K562 (cell line): ENCODE measurements around the gene ERCC1. TPM values are rescaled to one million over a fixed set of nuclear protein-coding genes. Genes with fewer than 3 reads are reported as not detected.
A peak's percentile ranks its signal among the peaks of the same experiment; 100 is the strongest.

ENCODE experiments used
- ATAC-seq: fragments of 200-7000 bp; cut with Tn5 transposase; 3 replicates; pipeline ENCODE4 v1.9.1; 2020; ENCODE audit warnings: moderate library complexity
- BruUV-seq: library from RNA; stranded (reverse); fragments of 400-500 nt; replicated peaks from 2 replicates; lab custom pipeline; 2021; lab: Mats Ljungman, UMichigan
- CTCF ChIA-PET: fragments of 300-600 bp; formaldehyde crosslinking; extraction: SDS; loops from one replicate; lab custom pipeline; 2021; ENCODE audit warnings: low intra/inter-chr PET ratio; lab: Yijun Ruan, JAX
- POLR2A ChIA-PET: fragments of 300-600, 350-650 bp; sonication (Branson Sonifier 250); formaldehyde crosslinking; extraction: SDS; loops from one replicate; lab custom pipeline; 2021; ENCODE audit warnings: antibody characterized with exemption, inconsistent platforms; lab: Yijun Ruan, JAX
- DNase-seq, 4 experiments: peaks; one replicate each; pipeline versions ENCODE4 v3.0.0 to v3.0.0-alpha.2; 2011 to 2018; ENCODE audit warnings: low spot score in 3 of 4, mixed read lengths in 3 of 4; ENCODE audit errors: extremely low read depth in 1 of 4
- FAIRE-seq: peaks from 2 replicates; lab custom pipeline; 2011; peaks lifted over from hg19 to GRCh38; lab: Jason Lieb, UNC
- H2AFZ ChIP-seq: 2 replicates; pipeline ENCODE4 v1.6.0; 2011; ENCODE audit warnings: low read depth, low read length, control low read depth, inconsistent platforms
- H3K27ac ChIP-seq: fragments of 200-600 bp; 3 replicates; pipeline ENCODE4 v1.8.0; 2011; ENCODE audit warnings: low read depth, mild to moderate bottlenecking, control low read depth, inconsistent platforms, low read length, moderate library complexity, mixed read lengths; ENCODE audit errors: extremely low read depth
- H3K27me3 ChIP-seq, 2 experiments: fragments of 300-600 bp in 1 of 2; 2 replicates in 1 of 2; 3 replicates in 1 of 2; pipeline versions ENCODE4 v1.6.0 to v1.8.0; 2011; ENCODE audit warnings: inconsistent platforms in 2 of 2, low read length in 2 of 2, mild to moderate bottlenecking in 1 of 2, mixed read lengths in 1 of 2, moderate library complexity in 1 of 2; ENCODE audit not compliant: control insufficient read depth in 2 of 2, insufficient read depth in 2 of 2
- H3K36me3 ChIP-seq: fragments of 300-600 bp; 3 replicates; pipeline ENCODE4 v1.8.0; 2011; ENCODE audit warnings: mild to moderate bottlenecking, low read length, inconsistent platforms; ENCODE audit not compliant: control insufficient read depth, insufficient read depth
- H3K4me1 ChIP-seq, 2 experiments: fragments of 200-600 bp in 1 of 2; replicated peaks in 1 of 2; 2 replicates in 1 of 2; 3 replicates in 1 of 2; pipeline versions ENCODE4 v1.5.1 to v1.8.0; 2011; ENCODE audit warnings: inconsistent platforms in 2 of 2, low read length in 2 of 2, mild to moderate bottlenecking in 1 of 2, mixed read lengths in 1 of 2, moderate library complexity in 1 of 2; ENCODE audit not compliant: control insufficient read depth in 2 of 2, insufficient read depth in 2 of 2
- H3K4me2 ChIP-seq: 2 replicates; pipeline ENCODE4 v1.6.1; 2011; ENCODE audit warnings: low read length, control low read depth, inconsistent platforms, mixed read lengths; ENCODE audit not compliant: insufficient read depth
- H3K4me3 ChIP-seq: fragments of 200-600 bp; sonication (generic), shearing (Covaris generic); 2 replicates; pipeline ENCODE4 v1.5.1; 2016; ENCODE audit warnings: control low read depth, inconsistent platforms
- H3K79me2 ChIP-seq: fragments of 200-600 bp; 3 replicates; pipeline ENCODE4 v1.8.0; 2011; ENCODE audit warnings: low read length, inconsistent platforms; ENCODE audit not compliant: control insufficient read depth, insufficient read depth
- H3K9ac ChIP-seq, 2 experiments: 2 replicates each; pipeline versions ENCODE4 v1.6.0 to v1.6.1; 2011; ENCODE audit warnings: low read depth in 2 of 2, low read length in 2 of 2, control low read depth in 1 of 2, inconsistent platforms in 1 of 2, mild to moderate bottlenecking in 1 of 2, mixed read lengths in 1 of 2; ENCODE audit not compliant: insufficient read depth in 1 of 2
- H3K9me1 ChIP-seq: one replicate; pipeline ENCODE4 v1.6.0; 2011; ENCODE audit warnings: inconsistent platforms, mild to moderate bottlenecking, low read length, moderate library complexity; ENCODE audit not compliant: control insufficient read depth, insufficient read depth
- H3K9me3 ChIP-seq: replicated peaks from 2 replicates; pipeline ENCODE4 v1.5.1; 2011; ENCODE audit warnings: low read depth, low read length, inconsistent platforms; ENCODE audit not compliant: control insufficient read depth, insufficient read depth
- H4K20me1 ChIP-seq: replicated peaks from 2 replicates; pipeline ENCODE4 v1.6.1; 2011; ENCODE audit warnings: low read length, inconsistent platforms, mixed read lengths; ENCODE audit not compliant: control insufficient read depth, insufficient read depth
- ARID4B ChIP-seq: sonication (generic); formaldehyde crosslinking; IDR thresholded peaks from 2 replicates; pipeline ENCODE4 v1.8.0; 2022; ENCODE audit warnings: mild to moderate bottlenecking, missing genetic modification reagents
- CC2D1A ChIP-seq: fragments of 450-650 bp; IDR thresholded peaks from 2 replicates; pipeline ENCODE4 v1.6.1; 2017; ENCODE audit warnings: mild to moderate bottlenecking
- HNRNPH1 ChIP-seq: fragments of 200-400 bp; formaldehyde crosslinking; optimal IDR thresholded peaks from 2 replicates; pipeline ENCODE3; 2017; ENCODE audit warnings: low read depth, mild to moderate bottlenecking, low read length, moderate library complexity
- TAF15 ChIP-seq: fragments of 200-400 bp; formaldehyde crosslinking; IDR thresholded peaks from 2 replicates; pipeline ENCODE4 v1.6.1; 2017; ENCODE audit warnings: mild to moderate bottlenecking, low read depth, low read length, moderate library complexity
- TAF9B ChIP-seq: fragments of 450-650 bp; IDR thresholded peaks from 2 replicates; pipeline ENCODE4 v1.6.1; 2018; ENCODE audit warnings: mild to moderate bottlenecking; ENCODE audit not compliant: partially characterized antibody
- TCF7L2 ChIP-seq: fragments of 150-350 bp; IDR thresholded peaks from 2 replicates; pipeline ENCODE4 v1.6.1; 2016; ENCODE audit warnings: low read depth, mild to moderate bottlenecking, low read length, moderate library complexity
- TGIF2 ChIP-seq: sonication (generic); formaldehyde crosslinking; IDR thresholded peaks from 2 replicates; pipeline ENCODE4 v1.8.1; 2022; ENCODE audit warnings: mild to moderate bottlenecking, missing genetic modification reagents, moderate library complexity
- USF1 ChIP-seq: sonication (generic); formaldehyde crosslinking; IDR thresholded peaks from 2 replicates; pipeline ENCODE4 v1.9.0; 2022; ENCODE audit warnings: mild to moderate bottlenecking, missing genetic modification reagents
- XRCC5 ChIP-seq: fragments of 200-400 bp; formaldehyde crosslinking; IDR thresholded peaks from 2 replicates; pipeline ENCODE4 v1.6.1; 2017; ENCODE audit warnings: low read depth, mild to moderate bottlenecking, low read length
- YY1 ChIP-seq, 3 experiments: IDR thresholded peaks; 2 replicates each; pipeline ENCODE4 v1.6.1; 2011; ENCODE audit warnings: low read length in 2 of 3, mild to moderate bottlenecking in 2 of 3, moderate library complexity in 2 of 3, borderline replicate concordance in 1 of 3, control low read depth in 1 of 3, low read depth in 1 of 3; ENCODE audit not compliant: insufficient read depth in 3 of 3, insufficient replicate concordance in 2 of 3, control insufficient read depth in 1 of 3, insufficient read length in 1 of 3; ENCODE audit errors: extremely low read depth in 1 of 3
- ZNF280B ChIP-seq: fragments of 250-450 bp; sonication (Bioruptor Pico); IDR thresholded peaks from 2 replicates; pipeline ENCODE4 v1.5.1; 2021; ENCODE audit warnings: mild to moderate bottlenecking
- ZNF511 ChIP-seq: sonication (generic); formaldehyde crosslinking; IDR thresholded peaks from 2 replicates; pipeline ENCODE4 v1.8.0; 2022; ENCODE audit warnings: mild to moderate bottlenecking, missing genetic modification reagents
- WGBS: fragments of 100-300 bp; shearing (Covaris generic); methylation state at CpG from one replicate; pipeline ENCODE4 v1.1.6; 2016; ENCODE audit warnings: low coverage, mixed read lengths; ENCODE audit not compliant: insufficient coverage; ENCODE audit errors: missing lambda C conversion rate; 5-methylcytosine and 5-hydroxymethylcytosine counted together
- in situ Hi-C: fragments of 300-500 bp; cut with MboI; formaldehyde crosslinking; loops from 4 replicates; pipeline ENCODE4 v1.15.0; 2018; ENCODE audit warnings: inconsistent platforms, mixed read lengths
- intact Hi-C: fragments of 100-400 bp; cut with micrococcal nuclease; formaldehyde crosslinking; loops from 2 replicates; pipeline ENCODE4 v1.14.2; 2022
- polyA plus RNA-seq, 8 experiments: library from polyadenylated mRNA; depleted of rRNA in 4 of 8; stranded (reverse) in 5 of 8; unstranded in 3 of 8; fragments of >200 nt; fragmentation: Nextera tagmentation in 2 of 8; fragmentation: Illumina TruSeq in 1 of 8; extraction: Ambion mirVana in 2 of 8; extraction: Trizol in 1 of 8; gene quantifications; 2 replicates each; pipeline versions ENCODE4 v1.2.1 to v1.2.3, GENCODE V29; 2011 to 2014; ENCODE audit warnings: inconsistent platforms in 1 of 8, missing spikeins in 1 of 8
- total RNA-seq, 7 experiments: library from RNA; depleted of rRNA in 6 of 7; stranded (reverse); fragments of >200 nt in 6 of 7; fragmentation: Illumina TruSeq in 2 of 7; extraction: Trizol in 2 of 7; gene quantifications; 2 replicates each; pipeline versions ENCODE4 v1.2.1 to v1.2.3, GENCODE V29; 2011 to 2021; ENCODE audit warnings: low replicate concordance in 1 of 7

The ERCC1 gene
- total and polyA plus RNA-seq, 9 of the 15 experiments (the other 6 are each of a cell fraction or from before 2014, with no cell fraction given): 9.3 to 92.6 (median 60.0) TPM

- TF ChIP-seq ARID4B (CRISPR knock-in tag): no peak
- TF ChIP-seq TCF7L2: no peak
- no peak for TF ChIP-seq HNRNPH1
- no peak for TF ChIP-seq TAF9B
Observed at GRCh38 chr19:45364696-45365095, 59.0 kb downstream of the ERCC1 start (continued).

GRCh38 chr19:45363861-45364459 is 59.8 kb downstream of the ERCC1 start:
- no peak for FAIRE-seq
- H3K4me1 ChIP-seq: peaks cover 0 to 26% of the 10 kb centered on the region in 2 experiments; a peak in 3 of 5 replicates
- no peaks in the 10 kb centered on the region for H3K27me3 ChIP-seq
- H3K27ac ChIP-seq: no peak overlapping the region
- no peaks in the 10 kb centered on the region for H3K9me1 ChIP-seq
- H2AFZ ChIP-seq: no peak overlapping the region
- BruUV-seq: no TSS peak
- intact Hi-C loops (no loop called here), in situ Hi-C loops (no loop called here)
- WGBS: 98% methylated on average over 10 of the region's 44 CpGs
- H3K4me3 ChIP-seq: no peak overlapping the region
- H4K20me1 ChIP-seq: 0 out of 2 replicates have a peak, but pooled peaks cover 3% of the 10 kb centered on the region
- ATAC-seq: no peak
- ChIA-PET POLR2A (interaction anchor here (1.2 kb wide), 1 partner anchor 12 kb away, joined by 3 read pairs; no protein-coding TSS in a partner anchor), CTCF (no interaction called here)
- peaks cover 65% of the 10 kb centered on the region for H3K36me3 ChIP-seq
- H3K9me3 ChIP-seq: no peaks in the 10 kb centered on the region
- DNase-seq: peak in 1 of 4 experiments; percentile 5
- peaks cover 6% of the 10 kb centered on the region for H3K79me2 ChIP-seq
- no peak overlapping the region for H3K4me2 ChIP-seq
- H3K9ac ChIP-seq: no peak overlapping the region; a peak in 1 of 4 replicates
- TF ChIP-seq ZNF280B (CRISPR knock-in tag) (no peak), TAF15 (no peak), USF1 (CRISPR knock-in tag) (no peak), CC2D1A (no peak), XRCC5 (no peak), TGIF2 (CRISPR knock-in tag) (no peak), YY1 (IDR thresholded peaks at IDR 0.05; ENCODE audit: borderline replicate concordance in 1 of 3, control insufficient read depth in 1 of 3, extremely low read depth in 1 of 3, insufficient read depth in 3 of 3, insufficient read length in 1 of 3, insufficient replicate concordance in 2 of 3, low read depth in 1 of 3, low read length in 2 of 3) (no peak), ZNF511 (CRISPR knock-in tag) (no peak)
